LNCaP clone FGC (cell line): Measurements from ENCODE around the gene SLC35F2.
A peak's percentile ranks its signal among the peaks of the same experiment; 100 is the strongest.
"Not testable (repeated sequence)": the region's sequence is repeated elsewhere in the genome, so short reads cannot be mapped to it uniquely, and the experiment has no call there.

ENCODE experiments used
- DNase-seq: peaks from one replicate; pipeline ENCODE4 v3.0.0-alpha.2; 2011; ENCODE audit warnings: low read depth
- H3K4me3 ChIP-seq: 2 replicates; pipeline ENCODE4 v1.5.1; 2011; ENCODE audit warnings: mild to moderate bottlenecking, low read depth, low read length, control low read depth
- CTCF ChIP-seq: IDR thresholded peaks from 2 replicates; pipeline ENCODE4 v1.5.1; 2012; ENCODE audit warnings: mild to moderate bottlenecking; ENCODE audit not compliant: control insufficient read depth, insufficient read depth; ENCODE audit errors: extremely low read depth

SLC35F2 gene

GRCh38 chr11:107858217-107859070, at the start of gene SLC35F2:
SLC35F2 (minus strand) TSS chr11:107858787; CDS start chr11:107858767, 20 bp downstream.
- peak within 1 kb of the TSS; percentile 83 for H3K4me3 ChIP-seq
- peak; percentile 70 for DNase-seq
- no peak for TF ChIP-seq CTCF

- TF ChIP-seq CTCF, result no peak
- no peak for DNase-seq
- H3K4me3 ChIP-seq, result no peak overlapping the region
Measured at GRCh38 chr11:107908211-107908610, 49.6 kb upstream of the SLC35F2 start.

GRCh38 chr11:107898270-107898669, 39.7 kb upstream of the SLC35F2 start:
- TF ChIP-seq CTCF, result peak; percentile 65
- H3K4me3 ChIP-seq, result no peak overlapping the region
- peak; percentile 33 for DNase-seq

GRCh38 chr11:107882095-107882820, 23.7 kb upstream of the SLC35F2 start:
- DNase-seq, result no peak
- no peak overlapping the region for H3K4me3 ChIP-seq
- no peak for TF ChIP-seq CTCF

- H3K4me3 ChIP-seq, result not testable (repeated sequence)
Measured at GRCh38 chr11:107881471-107881870, 22.9 kb upstream of the SLC35F2 start.

GRCh38 chr11:107876141-107876540, 17.6 kb upstream of the SLC35F2 start:
- no peak overlapping the region for H3K4me3 ChIP-seq
- no peak for DNase-seq
- TF ChIP-seq CTCF, result no peak

More at GRCh38 chr11:107881471-107881870, 22.9 kb upstream of the SLC35F2 start:
- not testable (repeated sequence) for DNase-seq

GRCh38 chr11:107864591-107864990, 6.0 kb upstream of the SLC35F2 start:
- TF ChIP-seq CTCF, result no peak
- no peak for DNase-seq
- no peak overlapping the region for H3K4me3 ChIP-seq
